K562 (cell line): Measurements from ENCODE around the gene ANKRD13D. TPM values are rescaled to one million over a fixed set of nuclear protein-coding genes. Genes with fewer than 3 reads are reported as not detected.

ENCODE experiments used
- ATAC-seq: fragments of 200-7000 bp; cut with Tn5 transposase; 3 replicates; pipeline ENCODE4 v1.9.1; 2020; ENCODE audit warnings: moderate library complexity
- BruUV-seq: library from RNA; stranded (reverse); fragments of 400-500 nt; replicated peaks from 2 replicates; lab custom pipeline; 2021; lab: Mats Ljungman, UMichigan
- CTCF ChIA-PET: fragments of 300-600 bp; formaldehyde crosslinking; extraction: SDS; loops from one replicate; lab custom pipeline; 2021; ENCODE audit warnings: low intra/inter-chr PET ratio; lab: Yijun Ruan, JAX
- POLR2A ChIA-PET: fragments of 300-600, 350-650 bp; sonication (Branson Sonifier 250); formaldehyde crosslinking; extraction: SDS; loops from one replicate; lab custom pipeline; 2021; ENCODE audit warnings: antibody characterized with exemption, inconsistent platforms; lab: Yijun Ruan, JAX
- DNase-seq, 4 experiments: peaks; one replicate each; pipeline versions ENCODE4 v3.0.0 to v3.0.0-alpha.2; 2011 to 2018; ENCODE audit warnings: low spot score in 3 of 4, mixed read lengths in 3 of 4; ENCODE audit errors: extremely low read depth in 1 of 4
- FAIRE-seq: peaks from 2 replicates; lab custom pipeline; 2011; peaks lifted over from hg19 to GRCh38; lab: Jason Lieb, UNC
- H2AFZ ChIP-seq: 2 replicates; pipeline ENCODE4 v1.6.0; 2011; ENCODE audit warnings: low read depth, low read length, control low read depth, inconsistent platforms
- H3K27ac ChIP-seq: fragments of 200-600 bp; 3 replicates; pipeline ENCODE4 v1.8.0; 2011; ENCODE audit warnings: low read depth, mild to moderate bottlenecking, control low read depth, inconsistent platforms, low read length, moderate library complexity, mixed read lengths; ENCODE audit errors: extremely low read depth
- H3K27me3 ChIP-seq, 2 experiments: fragments of 300-600 bp in 1 of 2; 2 replicates in 1 of 2; 3 replicates in 1 of 2; pipeline versions ENCODE4 v1.6.0 to v1.8.0; 2011; ENCODE audit warnings: inconsistent platforms in 2 of 2, low read length in 2 of 2, mild to moderate bottlenecking in 1 of 2, mixed read lengths in 1 of 2, moderate library complexity in 1 of 2; ENCODE audit not compliant: control insufficient read depth in 2 of 2, insufficient read depth in 2 of 2
- H3K36me3 ChIP-seq: fragments of 300-600 bp; 3 replicates; pipeline ENCODE4 v1.8.0; 2011; ENCODE audit warnings: mild to moderate bottlenecking, low read length, inconsistent platforms; ENCODE audit not compliant: control insufficient read depth, insufficient read depth
- H3K4me1 ChIP-seq, 2 experiments: fragments of 200-600 bp in 1 of 2; replicated peaks in 1 of 2; 2 replicates in 1 of 2; 3 replicates in 1 of 2; pipeline versions ENCODE4 v1.5.1 to v1.8.0; 2011; ENCODE audit warnings: inconsistent platforms in 2 of 2, low read length in 2 of 2, mild to moderate bottlenecking in 1 of 2, mixed read lengths in 1 of 2, moderate library complexity in 1 of 2; ENCODE audit not compliant: control insufficient read depth in 2 of 2, insufficient read depth in 2 of 2
- H3K4me2 ChIP-seq: 2 replicates; pipeline ENCODE4 v1.6.1; 2011; ENCODE audit warnings: low read length, control low read depth, inconsistent platforms, mixed read lengths; ENCODE audit not compliant: insufficient read depth
- H3K4me3 ChIP-seq: fragments of 200-600 bp; sonication (generic), shearing (Covaris generic); 2 replicates; pipeline ENCODE4 v1.5.1; 2016; ENCODE audit warnings: control low read depth, inconsistent platforms
- H3K79me2 ChIP-seq: fragments of 200-600 bp; 3 replicates; pipeline ENCODE4 v1.8.0; 2011; ENCODE audit warnings: low read length, inconsistent platforms; ENCODE audit not compliant: control insufficient read depth, insufficient read depth
- H3K9ac ChIP-seq, 2 experiments: 2 replicates each; pipeline versions ENCODE4 v1.6.0 to v1.6.1; 2011; ENCODE audit warnings: low read depth in 2 of 2, low read length in 2 of 2, control low read depth in 1 of 2, inconsistent platforms in 1 of 2, mild to moderate bottlenecking in 1 of 2, mixed read lengths in 1 of 2; ENCODE audit not compliant: insufficient read depth in 1 of 2
- H3K9me1 ChIP-seq: one replicate; pipeline ENCODE4 v1.6.0; 2011; ENCODE audit warnings: inconsistent platforms, mild to moderate bottlenecking, low read length, moderate library complexity; ENCODE audit not compliant: control insufficient read depth, insufficient read depth
- H3K9me3 ChIP-seq: replicated peaks from 2 replicates; pipeline ENCODE4 v1.5.1; 2011; ENCODE audit warnings: low read depth, low read length, inconsistent platforms; ENCODE audit not compliant: control insufficient read depth, insufficient read depth
- H4K20me1 ChIP-seq: replicated peaks from 2 replicates; pipeline ENCODE4 v1.6.1; 2011; ENCODE audit warnings: low read length, inconsistent platforms, mixed read lengths; ENCODE audit not compliant: control insufficient read depth, insufficient read depth
- ELF2 ChIP-seq: fragments of 250-450 bp; sonication (Bioruptor Pico); IDR thresholded peaks from 2 replicates; pipeline ENCODE4 v1.5.0; 2021; ENCODE audit warnings: mild to moderate bottlenecking
- ETS2 ChIP-seq: IDR thresholded peaks from 2 replicates; pipeline ENCODE4 v1.6.1; 2016; ENCODE audit warnings: borderline replicate concordance, missing genetic modification characterization, mild to moderate bottlenecking, moderate library complexity, missing compliant biosample characterization; ENCODE audit not compliant: poor library complexity, severe bottlenecking
- FOXP1 ChIP-seq: sonication (generic); formaldehyde crosslinking; IDR thresholded peaks from 2 replicates; pipeline ENCODE4 v1.8.0; 2022; ENCODE audit warnings: mild to moderate bottlenecking, missing genetic modification reagents
- IRF2 ChIP-seq: sonication (generic); formaldehyde crosslinking; IDR thresholded peaks from 2 replicates; pipeline ENCODE4 v1.8.1; 2022; ENCODE audit warnings: mild to moderate bottlenecking, missing genetic modification reagents
- KLF10 ChIP-seq: fragments of 250-450 bp; sonication (Bioruptor Pico); IDR thresholded peaks from 2 replicates; pipeline ENCODE4 v1.6.1; 2021; ENCODE audit warnings: matching md5 sums
- WGBS: fragments of 100-300 bp; shearing (Covaris generic); methylation state at CpG from one replicate; pipeline ENCODE4 v1.1.6; 2016; ENCODE audit warnings: low coverage, mixed read lengths; ENCODE audit not compliant: insufficient coverage; ENCODE audit errors: missing lambda C conversion rate; 5-methylcytosine and 5-hydroxymethylcytosine counted together
- in situ Hi-C: fragments of 300-500 bp; cut with MboI; formaldehyde crosslinking; loops from 4 replicates; pipeline ENCODE4 v1.15.0; 2018; ENCODE audit warnings: inconsistent platforms, mixed read lengths
- intact Hi-C: fragments of 100-400 bp; cut with micrococcal nuclease; formaldehyde crosslinking; loops from 2 replicates; pipeline ENCODE4 v1.14.2; 2022
- polyA plus RNA-seq, 8 experiments: library from polyadenylated mRNA; depleted of rRNA in 4 of 8; stranded (reverse) in 5 of 8; unstranded in 3 of 8; fragments of >200 nt; fragmentation: Nextera tagmentation in 2 of 8; fragmentation: Illumina TruSeq in 1 of 8; extraction: Ambion mirVana in 2 of 8; extraction: Trizol in 1 of 8; gene quantifications; 2 replicates each; pipeline versions ENCODE4 v1.2.1 to v1.2.3, GENCODE V29; 2011 to 2014; ENCODE audit warnings: inconsistent platforms in 1 of 8, missing spikeins in 1 of 8
- total RNA-seq, 7 experiments: library from RNA; depleted of rRNA in 6 of 7; stranded (reverse); fragments of >200 nt in 6 of 7; fragmentation: Illumina TruSeq in 2 of 7; extraction: Trizol in 2 of 7; gene quantifications; 2 replicates each; pipeline versions ENCODE4 v1.2.1 to v1.2.3, GENCODE V29; 2011 to 2021; ENCODE audit warnings: low replicate concordance in 1 of 7
- TF ChIP-seq, protein P1 (sequence below): fragments of 450-650 bp; IDR thresholded peaks from 2 replicates; pipeline ENCODE4 v1.6.1; 2018; ENCODE audit not compliant: partially characterized antibody
- TF ChIP-seq, protein P2 (sequence below): fragments of 200-800 bp; sonication (Bioruptor generic); IDR thresholded peaks from 2 replicates; pipeline ENCODE4 v1.6.1; 2016; ENCODE audit warnings: missing genetic modification characterization, missing compliant biosample characterization
- TF ChIP-seq, protein P3 (sequence below): sonication (generic); formaldehyde crosslinking; IDR thresholded peaks from 2 replicates; pipeline ENCODE4 v1.8.0; 2022; ENCODE audit warnings: mild to moderate bottlenecking, missing genetic modification reagents, borderline replicate concordance

The ANKRD13D gene
- total and polyA plus RNA-seq, 9 of the 15 experiments (the other 6 are each of a cell fraction or from before 2014, with no cell fraction given): 0.94 to 40.9 (median 22.4) TPM

DNA sequence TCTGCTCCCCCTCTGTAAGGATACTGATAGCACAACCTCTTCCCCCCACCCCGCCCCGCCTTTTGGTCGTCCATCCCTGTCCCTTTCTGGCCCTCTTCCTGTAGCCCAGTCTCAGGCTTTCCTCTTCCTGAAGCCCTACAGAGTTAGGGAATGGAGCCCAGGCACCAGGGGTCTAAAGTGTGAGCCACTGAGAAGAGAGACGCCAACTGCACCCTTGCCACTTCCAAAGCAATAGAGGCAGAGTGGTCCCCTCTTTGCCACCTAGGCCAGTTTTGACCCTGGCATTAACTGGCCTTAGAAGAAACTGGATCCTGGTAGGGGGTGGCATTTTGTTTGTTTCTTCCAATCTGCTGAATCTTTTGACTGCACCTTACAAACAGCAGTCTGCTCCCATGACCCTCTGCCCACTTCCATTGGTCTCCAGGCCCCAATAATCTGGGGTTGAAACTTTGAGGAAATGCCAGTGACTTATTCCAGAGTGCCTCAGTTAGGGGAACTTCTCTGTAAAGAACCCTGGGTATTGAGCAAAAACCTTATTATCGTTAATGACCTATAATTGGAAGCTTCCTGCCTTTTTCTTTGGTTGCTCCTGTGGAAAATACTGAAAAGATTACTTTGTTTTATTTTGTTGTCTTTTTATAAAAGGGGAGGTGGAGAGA, 32.5 kb upstream of the ANKRD13D start (continued):
- no peak for TF ChIP-seq ETS2 (tag)
- TF ChIP-seq, protein P1, sequence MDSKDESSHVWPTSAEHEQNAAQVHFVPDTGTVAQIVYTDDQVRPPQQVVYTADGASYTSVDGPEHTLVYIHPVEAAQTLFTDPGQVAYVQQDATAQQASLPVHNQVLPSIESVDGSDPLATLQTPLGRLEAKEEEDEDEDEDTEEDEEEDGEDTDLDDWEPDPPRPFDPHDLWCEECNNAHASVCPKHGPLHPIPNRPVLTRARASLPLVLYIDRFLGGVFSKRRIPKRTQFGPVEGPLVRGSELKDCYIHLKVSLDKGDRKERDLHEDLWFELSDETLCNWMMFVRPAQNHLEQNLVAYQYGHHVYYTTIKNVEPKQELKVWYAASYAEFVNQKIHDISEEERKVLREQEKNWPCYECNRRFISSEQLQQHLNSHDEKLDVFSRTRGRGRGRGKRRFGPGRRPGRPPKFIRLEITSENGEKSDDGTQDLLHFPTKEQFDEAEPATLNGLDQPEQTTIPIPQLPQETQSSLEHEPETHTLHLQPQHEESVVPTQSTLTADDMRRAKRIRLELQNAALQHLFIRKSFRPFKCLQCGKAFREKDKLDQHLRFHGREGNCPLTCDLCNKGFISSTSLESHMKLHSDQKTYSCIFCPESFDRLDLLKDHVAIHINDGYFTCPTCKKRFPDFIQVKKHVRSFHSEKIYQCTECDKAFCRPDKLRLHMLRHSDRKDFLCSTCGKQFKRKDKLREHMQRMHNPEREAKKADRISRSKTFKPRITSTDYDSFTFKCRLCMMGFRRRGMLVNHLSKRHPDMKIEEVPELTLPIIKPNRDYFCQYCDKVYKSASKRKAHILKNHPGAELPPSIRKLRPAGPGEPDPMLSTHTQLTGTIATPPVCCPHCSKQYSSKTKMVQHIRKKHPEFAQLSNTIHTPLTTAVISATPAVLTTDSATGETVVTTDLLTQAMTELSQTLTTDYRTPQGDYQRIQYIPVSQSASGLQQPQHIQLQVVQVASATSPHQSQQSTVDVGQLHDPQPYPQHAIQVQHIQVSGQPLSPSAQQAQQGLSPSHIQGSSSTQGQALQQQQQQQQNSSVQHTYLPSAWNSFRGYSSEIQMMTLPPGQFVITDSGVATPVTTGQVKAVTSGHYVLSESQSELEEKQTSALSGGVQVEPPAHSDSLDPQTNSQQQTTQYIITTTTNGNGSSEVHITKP: peak; percentile 19

DNA sequence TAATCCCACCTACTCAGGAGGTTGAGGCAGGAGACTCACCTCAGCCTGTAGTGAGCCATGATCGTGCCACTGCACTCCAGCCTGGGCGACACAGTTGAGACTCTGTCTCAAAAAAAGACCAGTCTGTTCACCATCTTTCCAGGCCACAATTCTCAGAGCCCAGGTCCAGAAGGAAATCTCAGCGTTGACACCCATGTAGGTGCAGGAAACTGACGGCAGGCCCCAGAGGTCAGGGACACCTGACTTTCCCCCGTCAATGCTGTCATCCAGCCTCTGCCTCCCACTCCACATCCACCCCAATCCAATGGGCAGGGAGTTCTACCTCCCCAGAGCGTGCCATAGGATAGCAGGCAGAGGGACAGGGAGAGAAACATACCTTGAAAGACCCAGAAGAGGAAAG, 28.7 kb upstream of the ANKRD13D start:
- intact Hi-C loops: loop anchor here (5.0 kb wide), 1 partner anchor 178 kb away; no protein-coding TSS in a partner anchor
- TF ChIP-seq ELF2 (CRISPR knock-in tag) (no peak), KLF10 (no peak), FOXP1 (CRISPR knock-in tag) (no peak), IRF2 (CRISPR knock-in tag) (no peak)
- TF ChIP-seq, protein P2, sequence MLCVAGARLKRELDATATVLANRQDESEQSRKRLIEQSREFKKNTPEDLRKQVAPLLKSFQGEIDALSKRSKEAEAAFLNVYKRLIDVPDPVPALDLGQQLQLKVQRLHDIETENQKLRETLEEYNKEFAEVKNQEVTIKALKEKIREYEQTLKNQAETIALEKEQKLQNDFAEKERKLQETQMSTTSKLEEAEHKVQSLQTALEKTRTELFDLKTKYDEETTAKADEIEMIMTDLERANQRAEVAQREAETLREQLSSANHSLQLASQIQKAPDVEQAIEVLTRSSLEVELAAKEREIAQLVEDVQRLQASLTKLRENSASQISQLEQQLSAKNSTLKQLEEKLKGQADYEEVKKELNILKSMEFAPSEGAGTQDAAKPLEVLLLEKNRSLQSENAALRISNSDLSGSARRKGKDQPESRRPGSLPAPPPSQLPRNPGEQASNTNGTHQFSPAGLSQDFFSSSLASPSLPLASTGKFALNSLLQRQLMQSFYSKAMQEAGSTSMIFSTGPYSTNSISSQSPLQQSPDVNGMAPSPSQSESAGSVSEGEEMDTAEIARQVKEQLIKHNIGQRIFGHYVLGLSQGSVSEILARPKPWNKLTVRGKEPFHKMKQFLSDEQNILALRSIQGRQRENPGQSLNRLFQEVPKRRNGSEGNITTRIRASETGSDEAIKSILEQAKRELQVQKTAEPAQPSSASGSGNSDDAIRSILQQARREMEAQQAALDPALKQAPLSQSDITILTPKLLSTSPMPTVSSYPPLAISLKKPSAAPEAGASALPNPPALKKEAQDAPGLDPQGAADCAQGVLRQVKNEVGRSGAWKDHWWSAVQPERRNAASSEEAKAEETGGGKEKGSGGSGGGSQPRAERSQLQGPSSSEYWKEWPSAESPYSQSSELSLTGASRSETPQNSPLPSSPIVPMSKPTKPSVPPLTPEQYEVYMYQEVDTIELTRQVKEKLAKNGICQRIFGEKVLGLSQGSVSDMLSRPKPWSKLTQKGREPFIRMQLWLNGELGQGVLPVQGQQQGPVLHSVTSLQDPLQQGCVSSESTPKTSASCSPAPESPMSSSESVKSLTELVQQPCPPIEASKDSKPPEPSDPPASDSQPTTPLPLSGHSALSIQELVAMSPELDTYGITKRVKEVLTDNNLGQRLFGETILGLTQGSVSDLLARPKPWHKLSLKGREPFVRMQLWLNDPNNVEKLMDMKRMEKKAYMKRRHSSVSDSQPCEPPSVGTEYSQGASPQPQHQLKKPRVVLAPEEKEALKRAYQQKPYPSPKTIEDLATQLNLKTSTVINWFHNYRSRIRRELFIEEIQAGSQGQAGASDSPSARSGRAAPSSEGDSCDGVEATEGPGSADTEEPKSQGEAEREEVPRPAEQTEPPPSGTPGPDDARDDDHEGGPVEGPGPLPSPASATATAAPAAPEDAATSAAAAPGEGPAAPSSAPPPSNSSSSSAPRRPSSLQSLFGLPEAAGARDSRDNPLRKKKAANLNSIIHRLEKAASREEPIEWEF (CRISPR knock-in tag): no peak
- TF ChIP-seq, protein P3, sequence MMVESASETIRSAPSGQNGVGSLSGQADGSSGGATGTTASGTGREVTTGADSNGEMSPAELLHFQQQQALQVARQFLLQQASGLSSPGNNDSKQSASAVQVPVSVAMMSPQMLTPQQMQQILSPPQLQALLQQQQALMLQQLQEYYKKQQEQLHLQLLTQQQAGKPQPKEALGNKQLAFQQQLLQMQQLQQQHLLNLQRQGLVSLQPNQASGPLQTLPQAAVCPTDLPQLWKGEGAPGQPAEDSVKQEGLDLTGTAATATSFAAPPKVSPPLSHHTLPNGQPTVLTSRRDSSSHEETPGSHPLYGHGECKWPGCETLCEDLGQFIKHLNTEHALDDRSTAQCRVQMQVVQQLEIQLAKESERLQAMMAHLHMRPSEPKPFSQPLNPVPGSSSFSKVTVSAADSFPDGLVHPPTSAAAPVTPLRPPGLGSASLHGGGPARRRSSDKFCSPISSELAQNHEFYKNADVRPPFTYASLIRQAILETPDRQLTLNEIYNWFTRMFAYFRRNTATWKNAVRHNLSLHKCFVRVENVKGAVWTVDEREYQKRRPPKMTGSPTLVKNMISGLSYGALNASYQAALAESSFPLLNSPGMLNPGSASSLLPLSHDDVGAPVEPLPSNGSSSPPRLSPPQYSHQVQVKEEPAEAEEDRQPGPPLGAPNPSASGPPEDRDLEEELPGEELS: no peak

More for the DNA sequence above, 28.7 kb upstream of the ANKRD13D start:
- in situ Hi-C loops: loop anchor here (5.0 kb wide), 1 partner anchor 122 kb away; no protein-coding TSS in a partner anchor
- Histone ChIP-seq H3K9me3 (no peaks in the 10 kb centered on the region), H3K36me3 (peaks cover 19% of the 10 kb centered on the region; the same call in 2 of the 3 replicates), H3K79me2 (no peaks in the 10 kb centered on the region), H3K27ac (no peak overlapping the region), H3K4me2 (no peak overlapping the region), H3K4me1 (peaks cover 19 to 31% of the 10 kb centered on the region in 2 experiments), H4K20me1 (peaks cover 11% of the 10 kb centered on the region; the same call in 1 of the 2 replicates), H3K9me1 (no peaks in the 10 kb centered on the region), H3K27me3 (no peaks in the 10 kb centered on the region), H2AFZ (no peak overlapping the region), H3K4me3 (no peak overlapping the region), H3K9ac (no peak overlapping the region)
- CTCF ChIA-PET: no interaction called here
- 74% methylated on average over 6 of the region's 6 CpGs for WGBS
- FAIRE-seq (no peak), ATAC-seq (no peak), DNase-seq (no peak)
- BruUV-seq: no TSS peak
- POLR2A ChIA-PET: no interaction called here
